ENCODE data around the gene RNASE11. TPM values are rescaled to one million over a fixed set of nuclear protein-coding genes. Genes with fewer than 3 reads are reported as not detected.
A peak's percentile ranks its signal among the peaks of the same experiment; 100 is the strongest.

RNASE11 gene
- total and polyA plus RNA-seq, 12 donors, result 0.11 to 0.57 TPM; not detected in 10

DNA sequence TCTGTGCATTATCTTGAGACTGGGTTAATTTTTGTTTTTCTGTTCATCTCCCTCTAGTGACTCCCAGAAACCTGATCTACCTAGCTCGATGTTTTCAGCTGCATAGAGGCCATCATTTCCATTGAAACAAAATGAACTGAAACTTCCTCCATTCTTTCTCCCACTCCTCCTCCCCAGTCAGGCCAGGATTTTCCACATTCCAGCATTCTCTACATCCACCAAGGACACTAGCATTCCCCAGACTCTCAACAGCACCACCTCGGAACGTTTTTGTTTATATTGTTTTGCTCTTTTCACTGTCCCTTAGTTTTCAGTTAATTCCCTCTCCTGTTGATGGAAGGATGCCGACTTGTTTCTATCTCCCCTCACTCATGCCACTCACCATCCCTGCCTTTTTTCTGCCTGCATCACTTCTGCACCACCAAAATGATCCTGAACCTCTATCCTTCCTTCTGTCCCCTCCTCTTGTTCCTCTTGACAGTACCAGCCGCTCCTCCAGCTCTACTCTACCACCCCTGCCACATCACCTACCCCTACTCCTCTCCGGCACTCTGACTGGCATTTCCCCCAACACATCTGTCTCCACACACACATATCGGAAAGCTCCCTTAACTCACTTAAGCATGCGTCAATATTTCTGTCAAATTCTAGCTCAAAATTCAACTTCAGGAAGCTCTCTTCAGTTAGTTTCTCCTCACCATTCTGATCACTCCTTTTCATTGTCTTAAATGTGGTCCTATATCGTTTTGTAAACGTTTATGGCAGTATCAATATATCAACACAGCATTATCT lies 40.5 kb upstream of the RNASE11 start:
- Histone ChIP-seq H3K36me3 (replicated peaks in 1 of 2) (no peaks in the 10 kb centered on the region), H3K9me3 (replicated peaks in 1 of 3) (no peaks in the 10 kb centered on the region), H3K27ac (no peak overlapping the region), H3K4me3 (no peak overlapping the region), H3K27me3 (peaks cover 8% of the 10 kb centered on the region), H3K4me1 (replicated peaks in 1 of 2) (peaks cover 3 to 23% of the 10 kb centered on the region in 2 donors)
- DNase-seq, result no peak
- intact Hi-C loops (cut with DNase I), result no loop called here
- no peak for TF ChIP-seq POLR2A (IDR thresholded peaks at IDR 0.05)
- TF ChIP-seq, protein P1, sequence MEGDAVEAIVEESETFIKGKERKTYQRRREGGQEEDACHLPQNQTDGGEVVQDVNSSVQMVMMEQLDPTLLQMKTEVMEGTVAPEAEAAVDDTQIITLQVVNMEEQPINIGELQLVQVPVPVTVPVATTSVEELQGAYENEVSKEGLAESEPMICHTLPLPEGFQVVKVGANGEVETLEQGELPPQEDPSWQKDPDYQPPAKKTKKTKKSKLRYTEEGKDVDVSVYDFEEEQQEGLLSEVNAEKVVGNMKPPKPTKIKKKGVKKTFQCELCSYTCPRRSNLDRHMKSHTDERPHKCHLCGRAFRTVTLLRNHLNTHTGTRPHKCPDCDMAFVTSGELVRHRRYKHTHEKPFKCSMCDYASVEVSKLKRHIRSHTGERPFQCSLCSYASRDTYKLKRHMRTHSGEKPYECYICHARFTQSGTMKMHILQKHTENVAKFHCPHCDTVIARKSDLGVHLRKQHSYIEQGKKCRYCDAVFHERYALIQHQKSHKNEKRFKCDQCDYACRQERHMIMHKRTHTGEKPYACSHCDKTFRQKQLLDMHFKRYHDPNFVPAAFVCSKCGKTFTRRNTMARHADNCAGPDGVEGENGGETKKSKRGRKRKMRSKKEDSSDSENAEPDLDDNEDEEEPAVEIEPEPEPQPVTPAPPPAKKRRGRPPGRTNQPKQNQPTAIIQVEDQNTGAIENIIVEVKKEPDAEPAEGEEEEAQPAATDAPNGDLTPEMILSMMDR (IDR thresholded peaks at IDR 0.05), result no peak
- whole genome bisulfite sequencing, 4 donors, result 45 to 53% (median 49%) methylated on average over 10 of the region's 10 CpGs

DNA sequence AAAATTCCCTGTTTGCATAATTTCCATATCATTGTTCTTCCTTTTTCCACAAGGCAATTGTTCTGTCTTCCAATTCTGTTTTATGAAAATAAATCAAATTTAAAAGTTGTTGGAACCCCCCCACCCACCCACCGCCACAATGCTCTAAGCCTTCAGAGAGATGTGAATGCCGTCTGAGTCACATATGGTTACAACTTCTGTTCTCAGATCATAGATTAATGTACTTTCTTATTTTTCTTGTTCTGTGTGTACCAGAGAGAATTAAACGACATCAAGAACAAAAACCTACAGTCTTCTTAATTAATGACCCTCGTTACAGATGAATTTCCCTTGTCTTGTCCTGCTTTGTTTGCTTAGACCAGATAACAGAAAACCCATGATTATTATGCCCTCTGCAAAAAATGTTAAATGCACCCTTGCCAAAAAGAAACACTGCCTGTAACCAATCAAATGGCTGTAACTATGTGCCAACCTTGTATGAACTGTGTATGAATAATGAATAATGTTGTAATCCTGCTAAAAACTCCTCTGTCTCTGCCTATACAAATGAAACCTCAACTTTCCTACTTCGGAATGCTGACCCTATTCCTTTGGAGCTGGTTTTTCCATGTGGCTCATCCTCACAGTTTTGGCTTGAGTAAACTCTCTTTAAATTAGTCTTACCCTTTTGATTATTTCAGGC lies 39.7 kb upstream of the RNASE11 start:
- no peak overlapping the region for H3K27ac ChIP-seq
- H3K4me3 ChIP-seq, result no peak overlapping the region
- WGBS, 4 donors, result 54 to 62% (median 58%) methylated on average over 5 of the region's 5 CpGs
- peaks cover 6% of the 10 kb centered on the region for H3K27me3 ChIP-seq
- intact Hi-C loops (cut with DNase I), result no loop called here
- H3K9me3 ChIP-seq (replicated peaks in 1 of 3), result no peaks in the 10 kb centered on the region
- H3K4me1 ChIP-seq (replicated peaks in 1 of 2), result peaks cover 3 to 24% of the 10 kb centered on the region in 2 donors
- H3K36me3 ChIP-seq (replicated peaks in 1 of 2), result no peaks in the 10 kb centered on the region
- no peak for DNase-seq
- TF ChIP-seq, protein P1 (IDR thresholded peaks at IDR 0.05), result no peak
- TF ChIP-seq POLR2A (IDR thresholded peaks at IDR 0.05), result no peak

DNA sequence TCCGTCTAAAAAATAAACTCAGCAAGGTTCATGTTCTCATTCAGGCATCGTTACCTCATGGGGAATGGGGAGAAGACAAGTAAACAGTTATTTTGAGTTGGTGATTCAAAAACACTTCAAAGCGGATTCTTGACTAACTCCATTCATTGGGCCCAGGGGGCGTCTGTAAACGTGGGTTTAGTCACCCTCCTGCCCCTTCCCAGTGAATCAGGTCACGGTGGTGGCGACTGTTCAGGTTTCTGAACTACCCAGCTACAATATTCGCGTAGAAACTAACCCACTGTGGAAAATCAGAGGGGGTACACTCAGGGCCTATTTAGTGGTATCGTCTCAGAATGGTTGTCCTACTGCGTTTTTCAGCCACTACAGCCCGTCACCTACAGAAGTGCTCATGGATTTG lies 38.5 kb upstream of the RNASE11 start:
- peaks cover 6% of the 10 kb centered on the region for H3K27me3 ChIP-seq
- H3K4me1 ChIP-seq (replicated peaks in 1 of 2), result peaks cover 0 to 12% of the 10 kb centered on the region in 2 donors
- H3K27ac ChIP-seq, result no peak overlapping the region
- WGBS, 4 donors, result 22 to 38% (median 28%) methylated on average over 11 to 12 of the region's 12 CpGs
- no peak for DNase-seq
- TF ChIP-seq, protein P1 (IDR thresholded peaks at IDR 0.05), result no peak
- TF ChIP-seq POLR2A (IDR thresholded peaks at IDR 0.05), result no peak
- H3K4me3 ChIP-seq, result no peak overlapping the region
- H3K36me3 ChIP-seq (replicated peaks in 1 of 2), result no peaks in the 10 kb centered on the region
- H3K9me3 ChIP-seq (replicated peaks in 1 of 3), result no peaks in the 10 kb centered on the region
- intact Hi-C loops (cut with DNase I), result no loop called here

DNA sequence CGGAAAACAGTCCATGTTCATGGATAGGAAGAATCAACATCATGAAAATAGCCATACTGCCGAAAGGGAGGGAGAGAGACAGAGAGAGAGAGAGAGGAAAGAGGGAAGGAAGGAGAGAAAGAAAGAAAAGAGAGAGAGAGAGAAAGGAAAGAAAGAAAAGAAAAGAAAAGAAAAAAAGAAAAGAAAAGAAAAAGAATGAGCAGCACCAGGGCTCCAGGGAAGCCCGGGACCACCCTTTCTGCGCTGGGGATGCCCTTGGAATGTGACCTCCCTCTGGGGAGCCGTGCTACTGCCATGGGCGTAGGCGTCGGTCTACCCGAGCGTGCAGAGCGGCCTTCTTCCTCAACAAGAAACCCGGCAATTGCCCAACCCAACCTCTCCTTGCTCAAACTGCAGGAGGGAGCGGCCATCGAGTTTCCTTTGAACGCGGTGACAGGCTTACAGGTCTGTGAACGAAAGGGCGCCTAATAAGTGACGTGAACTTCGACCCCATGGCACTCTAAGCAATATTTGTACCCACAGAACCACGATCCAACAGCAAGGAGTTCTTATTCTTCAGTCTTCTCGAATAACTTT lies 36.8 kb upstream of the RNASE11 start:
- Histone ChIP-seq H3K4me3 (peak overlapping the region in 1 of 4 donors; percentile 14), H3K4me1 (replicated peaks in 1 of 2) (peaks cover 0 to 5% of the 10 kb centered on the region in 2 donors), H3K36me3 (replicated peaks in 1 of 2) (no peaks in the 10 kb centered on the region), H3K9me3 (replicated peaks in 1 of 3) (no peaks in the 10 kb centered on the region), H3K27ac (no peak overlapping the region), H3K27me3 (peaks cover 6% of the 10 kb centered on the region)
- peak in 5 of 7 donors; percentile 34 to 53 (median 44) for DNase-seq
- intact Hi-C loops (cut with DNase I), result no loop called here
- WGBS, 4 donors, result 8 to 12% (median 11%) methylated on average over 22 of the region's 22 CpGs
- TF ChIP-seq POLR2A (IDR thresholded peaks at IDR 0.05), result no peak
- TF ChIP-seq, protein P1 (IDR thresholded peaks at IDR 0.05), result no peak
